Panc1 (cell line): ENCODE data around the gene TMEM52. TPM values are rescaled to one million over a fixed set of nuclear protein-coding genes. Genes with fewer than 3 reads are reported as not detected.

ENCODE experiments used
- ATAC-seq: fragments of 200-7000 bp; cut with Tn5 transposase; 2 replicates; pipeline ENCODE4 v1.9.1; 2020; ENCODE audit warnings: mild to moderate bottlenecking, moderate library complexity
- BruUV-seq: library from RNA; stranded (reverse); fragments of 400-500 nt; replicated peaks from 2 replicates; lab custom pipeline; 2021; lab: Mats Ljungman, UMichigan
- CTCF ChIA-PET: fragments of 300-600 bp; sonication (Branson Sonifier 250); formaldehyde crosslinking; loops from one replicate; lab custom pipeline; 2022; ENCODE audit warnings: antibody characterized with exemption; lab: Charles Lee
- POLR2A ChIA-PET: fragments of 300-600 bp; sonication (Branson Sonifier 250); formaldehyde crosslinking; loops from one replicate; lab custom pipeline; 2022; ENCODE audit warnings: antibody characterized with exemption; lab: Charles Lee
- DNase-seq: peaks from one replicate; pipeline ENCODE4 v3.0.0-alpha.2; 2010; ENCODE audit warnings: low read depth, low spot score
- H3K27ac ChIP-seq: 2 replicates; pipeline ENCODE4 v1.5.1; 2011; ENCODE audit warnings: mild to moderate bottlenecking, low read length, inconsistent platforms
- H3K27me3 ChIP-seq: fragments of 200-500 bp; sonication (Bioruptor generic); 2 replicates; pipeline ENCODE4 v1.6.0; 2014; ENCODE audit warnings: low read length, inconsistent platforms; ENCODE audit not compliant: control insufficient read depth, insufficient read depth
- H3K36me3 ChIP-seq: fragments of 200-500 bp; sonication (Bioruptor generic); 2 replicates; pipeline ENCODE4 v1.5.1; 2014; ENCODE audit warnings: inconsistent platforms, mild to moderate bottlenecking, low read length, moderate library complexity; ENCODE audit not compliant: control insufficient read depth, insufficient read depth
- H3K4me1 ChIP-seq: 2 replicates; pipeline ENCODE4 v1.5.1; 2011; ENCODE audit warnings: inconsistent platforms, mild to moderate bottlenecking, low read length, moderate library complexity; ENCODE audit not compliant: control insufficient read depth, insufficient read depth
- H3K4me3 ChIP-seq, 2 experiments: 2 replicates each; pipeline ENCODE4 v1.5.1; 2011 to 2012; ENCODE audit warnings: low read depth in 2 of 2, low read length in 2 of 2, mild to moderate bottlenecking in 2 of 2, inconsistent platforms in 1 of 2, moderate library complexity in 1 of 2
- H3K9me3 ChIP-seq: fragments of 200-500 bp; sonication (Bioruptor generic); 2 replicates; pipeline ENCODE4 v1.5.1; 2014; ENCODE audit warnings: low read depth, mild to moderate bottlenecking, inconsistent platforms, low read length, moderate library complexity; ENCODE audit not compliant: control insufficient read depth, insufficient read depth
- CTCF ChIP-seq: fragments of 450-650 bp; IDR thresholded peaks from 2 replicates; pipeline ENCODE4 v1.5.1; 2017; ENCODE audit warnings: mild to moderate bottlenecking
- POLR2AphosphoS5 ChIP-seq: IDR thresholded peaks from 2 replicates; pipeline ENCODE4 v1.6.1; 2012; ENCODE audit warnings: mild to moderate bottlenecking, low read depth, low read length, moderate library complexity
- SIN3A ChIP-seq: IDR thresholded peaks from 2 replicates; pipeline ENCODE4 v1.6.1; 2012; ENCODE audit warnings: low read depth, mild to moderate bottlenecking, low read length, moderate library complexity, borderline replicate concordance; ENCODE audit not compliant: insufficient read depth
- TCF7L2 ChIP-seq: IDR thresholded peaks from 2 replicates; pipeline ENCODE4 v1.6.1; 2011; ENCODE audit warnings: mild to moderate bottlenecking, low read depth, low read length, inconsistent platforms
- in situ Hi-C: cut with HindIII; loops from 2 replicates; pipeline ENCODE4 v1.10.0; 2016; ENCODE audit warnings: low sequenced_read_pairs, low pct_unique_long_range_greater_than_20kb
- intact Hi-C: fragments of 100-400 bp; cut with micrococcal nuclease; formaldehyde crosslinking; loops from one replicate; pipeline ENCODE4 v1.10.0; 2022; ENCODE audit not compliant: unreplicated experiment
- total RNA-seq: library from RNA; stranded (reverse); gene quantifications from one replicate; pipeline ENCODE4 v1.2.1, GENCODE V29; 2021; ENCODE audit not compliant: unreplicated experiment
- TF ChIP-seq, protein P1 (sequence below), 2 experiments: IDR thresholded peaks; 2 replicates each; pipeline ENCODE4 v1.6.1; 2011 to 2012; ENCODE audit warnings: low read depth in 2 of 2, control low read depth in 1 of 2, low read length in 1 of 2, mild to moderate bottlenecking in 1 of 2, moderate library complexity in 1 of 2; ENCODE audit not compliant: insufficient read depth in 1 of 2

TMEM52 gene
- total RNA-seq, 1 experiment from 2014 or later = 2.5 TPM

DNA sequence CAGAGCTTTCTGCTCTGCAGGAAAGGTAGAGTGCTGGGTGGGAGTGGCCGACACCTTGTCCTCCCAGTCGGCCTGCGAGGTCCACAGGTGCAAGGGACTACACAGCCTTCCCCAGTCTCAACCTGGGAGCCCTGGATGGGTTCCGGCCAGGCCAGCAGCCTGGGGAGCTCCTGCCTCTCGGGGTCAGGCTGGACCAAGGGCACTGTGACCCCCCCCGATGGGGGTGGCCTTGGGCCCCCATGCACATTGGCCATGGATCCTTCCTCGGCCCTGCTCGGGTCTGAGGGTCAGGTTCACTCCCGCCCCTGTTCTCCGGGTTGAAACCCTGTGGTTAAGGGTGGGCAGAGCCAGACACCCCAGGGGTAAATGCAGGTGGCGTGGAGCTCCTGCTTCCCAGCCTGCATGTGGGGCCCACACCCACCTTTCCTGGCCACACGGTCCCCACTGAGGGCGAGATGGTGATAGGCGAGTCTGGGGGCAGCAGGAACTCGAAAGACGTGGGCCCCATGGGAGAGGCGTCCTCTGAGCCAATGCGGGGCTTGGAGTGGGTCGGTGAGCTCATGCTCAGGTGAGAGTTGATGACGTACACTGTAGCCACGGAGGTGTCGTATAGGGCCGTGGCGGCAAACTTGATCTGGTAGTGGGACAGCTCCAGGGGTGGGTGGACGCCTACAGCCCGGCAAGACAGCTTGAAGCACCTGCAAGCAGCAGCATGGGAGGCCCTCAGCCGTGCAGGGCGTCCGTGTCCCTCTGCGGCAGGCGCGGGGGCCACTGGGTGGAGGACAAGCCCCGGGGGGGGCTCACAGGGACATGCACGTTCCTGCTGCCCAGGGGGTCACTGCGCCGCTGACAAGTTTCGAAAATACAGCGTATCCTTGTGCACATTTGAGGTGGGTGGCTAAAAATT lies 10.8 kb upstream of the TMEM52 start:
- TF ChIP-seq, protein P1, sequence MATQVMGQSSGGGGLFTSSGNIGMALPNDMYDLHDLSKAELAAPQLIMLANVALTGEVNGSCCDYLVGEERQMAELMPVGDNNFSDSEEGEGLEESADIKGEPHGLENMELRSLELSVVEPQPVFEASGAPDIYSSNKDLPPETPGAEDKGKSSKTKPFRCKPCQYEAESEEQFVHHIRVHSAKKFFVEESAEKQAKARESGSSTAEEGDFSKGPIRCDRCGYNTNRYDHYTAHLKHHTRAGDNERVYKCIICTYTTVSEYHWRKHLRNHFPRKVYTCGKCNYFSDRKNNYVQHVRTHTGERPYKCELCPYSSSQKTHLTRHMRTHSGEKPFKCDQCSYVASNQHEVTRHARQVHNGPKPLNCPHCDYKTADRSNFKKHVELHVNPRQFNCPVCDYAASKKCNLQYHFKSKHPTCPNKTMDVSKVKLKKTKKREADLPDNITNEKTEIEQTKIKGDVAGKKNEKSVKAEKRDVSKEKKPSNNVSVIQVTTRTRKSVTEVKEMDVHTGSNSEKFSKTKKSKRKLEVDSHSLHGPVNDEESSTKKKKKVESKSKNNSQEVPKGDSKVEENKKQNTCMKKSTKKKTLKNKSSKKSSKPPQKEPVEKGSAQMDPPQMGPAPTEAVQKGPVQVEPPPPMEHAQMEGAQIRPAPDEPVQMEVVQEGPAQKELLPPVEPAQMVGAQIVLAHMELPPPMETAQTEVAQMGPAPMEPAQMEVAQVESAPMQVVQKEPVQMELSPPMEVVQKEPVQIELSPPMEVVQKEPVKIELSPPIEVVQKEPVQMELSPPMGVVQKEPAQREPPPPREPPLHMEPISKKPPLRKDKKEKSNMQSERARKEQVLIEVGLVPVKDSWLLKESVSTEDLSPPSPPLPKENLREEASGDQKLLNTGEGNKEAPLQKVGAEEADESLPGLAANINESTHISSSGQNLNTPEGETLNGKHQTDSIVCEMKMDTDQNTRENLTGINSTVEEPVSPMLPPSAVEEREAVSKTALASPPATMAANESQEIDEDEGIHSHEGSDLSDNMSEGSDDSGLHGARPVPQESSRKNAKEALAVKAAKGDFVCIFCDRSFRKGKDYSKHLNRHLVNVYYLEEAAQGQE (IDR thresholded peaks at IDR 0.05; ENCODE audit: insufficient read depth in 1 of 2, low read depth in 2 of 2, low read length in 1 of 2) = no peak
- no peak for TF ChIP-seq SIN3A
- TF ChIP-seq CTCF = no peak
- TF ChIP-seq POLR2AphosphoS5 = no peak
- TF ChIP-seq TCF7L2 = no peak
- no peaks in the 10 kb centered on the region for H3K9me3 ChIP-seq
- ChIA-PET CTCF (interaction anchor here (0.8 to 0.9 kb wide), 3 partner anchors 14 to 115 kb away, joined by 3 to 4 read pairs (median 3); no protein-coding TSS in a partner anchor), POLR2A (no interaction called here)
- intact Hi-C loops (no loop called here), in situ Hi-C loops (loop anchor here (10.0 kb wide), 1 partner anchor 65 kb away; no protein-coding TSS in a partner anchor)
- H3K27ac ChIP-seq = no peak overlapping the region
- no peaks in the 10 kb centered on the region for H3K27me3 ChIP-seq
- no peaks in the 10 kb centered on the region for H3K36me3 ChIP-seq
- 0 out of 2 replicates have a peak, but pooled peaks have one; percentile 17 for ATAC-seq
- no peak overlapping the region for H3K4me3 ChIP-seq
- no peaks in the 10 kb centered on the region for H3K4me1 ChIP-seq
- DNase-seq = no peak
- no TSS peak for BruUV-seq

- Histone ChIP-seq H3K27me3 (no peaks in the 10 kb centered on the region), H3K4me3 (no peak overlapping the region), H3K27ac (no peak overlapping the region), H3K9me3 (no peaks in the 10 kb centered on the region), H3K36me3 (no peaks in the 10 kb centered on the region), H3K4me1 (no peaks in the 10 kb centered on the region)
- no peak for DNase-seq
- ChIA-PET POLR2A (no interaction called here), CTCF (interaction anchor here (0.8 kb wide), 2 partner anchors 100 to 115 kb away, joined by 3 read pairs; no protein-coding TSS in a partner anchor)
- in situ Hi-C loops (no loop called here), intact Hi-C loops (no loop called here)
- ATAC-seq = no peak
- BruUV-seq = no TSS peak
- no peak for TF ChIP-seq CTCF
Observed at GRCh38 chr1:1929102-1929638, 10.1 kb upstream of the TMEM52 start.
